HG03520 (cell line): Measurements from ENCODE around the gene KCNAB1.
A peak's percentile ranks its signal among the peaks of the same experiment; 100 is the strongest.
"Not testable (repeated sequence)": the region's sequence is repeated elsewhere in the genome, so short reads cannot be mapped to it uniquely, and the experiment has no call there.

Experiments
- ATAC-seq: cut with Tn5 transposase; IDR thresholded peaks from one replicate; pipeline ENCODE4 v1.9.1; 2021; ENCODE audit warnings: mild to moderate bottlenecking, moderate library complexity; ENCODE audit not compliant: unreplicated experiment

Gene KCNAB1

DNA sequence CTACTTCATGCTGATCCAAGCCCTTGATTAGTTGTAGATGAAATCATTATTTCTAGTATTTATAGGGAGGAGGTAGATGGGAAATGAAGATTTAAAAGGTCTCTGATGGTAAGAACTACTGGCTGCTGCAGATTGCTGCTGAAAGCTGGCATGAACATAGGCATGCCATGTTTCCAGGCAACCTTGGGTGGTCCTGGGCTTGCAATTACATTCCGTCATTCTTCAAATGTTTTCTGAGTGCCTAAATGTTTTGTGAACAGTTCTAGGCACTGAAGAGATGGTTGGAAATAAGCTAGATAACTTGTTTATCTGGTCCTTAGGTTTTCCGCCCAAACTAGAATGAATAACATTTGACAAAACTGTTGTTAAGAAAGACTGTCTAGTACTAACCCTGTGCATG, 95.8 kb downstream of the KCNAB1 start:
- ATAC-seq = no peak

DNA sequence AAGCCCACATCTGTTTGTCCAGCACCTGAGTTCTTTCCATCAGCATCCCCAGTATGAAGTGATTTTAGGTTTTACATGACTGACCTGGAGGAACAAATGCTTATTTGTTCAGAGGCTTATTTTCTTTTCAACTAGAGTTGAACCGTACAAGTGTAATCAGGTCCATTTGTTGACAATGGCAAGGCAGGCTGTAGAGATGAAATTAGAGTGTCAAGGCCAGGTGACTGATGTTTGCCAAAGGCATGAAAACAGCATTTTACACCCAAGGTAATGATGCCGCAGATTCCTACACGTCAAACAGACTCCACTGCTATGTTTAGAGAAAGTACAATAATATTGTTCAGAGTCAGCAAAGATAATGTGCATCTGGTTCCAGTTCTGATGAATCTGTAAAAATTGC, 96.5 kb downstream of the KCNAB1 start:
- no peak for ATAC-seq

DNA sequence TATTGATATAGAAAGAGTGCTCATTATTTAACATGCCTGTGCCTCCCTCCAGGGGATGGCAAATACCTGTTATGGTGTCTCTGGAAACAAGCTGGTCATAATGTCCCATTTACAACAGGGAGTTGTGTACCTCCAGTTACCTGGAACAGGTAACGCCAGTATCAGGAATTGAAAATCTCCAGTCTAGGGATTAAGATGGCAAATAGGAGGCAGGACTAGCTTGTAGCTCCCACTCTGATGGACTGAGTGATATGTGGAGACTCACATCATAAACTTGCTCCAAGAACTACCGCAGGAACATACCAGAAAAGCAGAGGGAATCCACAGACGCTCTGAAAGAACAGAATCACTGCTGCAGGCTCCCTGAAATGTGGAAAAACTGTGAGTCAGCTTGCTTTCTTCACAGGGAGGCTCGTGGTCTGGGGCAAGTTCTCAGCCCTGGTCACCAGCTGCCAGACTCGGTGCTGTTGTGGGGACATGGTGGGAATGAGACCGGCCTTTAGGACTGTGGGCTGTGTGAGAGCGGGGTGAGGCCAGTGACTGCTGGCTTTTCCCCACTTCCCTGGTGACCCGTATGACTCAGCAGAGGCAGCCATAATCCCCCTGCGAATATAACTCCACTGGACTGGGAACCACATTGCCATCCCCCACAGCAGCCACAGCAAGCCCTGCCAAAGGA, 97.4 kb downstream of the KCNAB1 start:
- no peak for ATAC-seq

DNA sequence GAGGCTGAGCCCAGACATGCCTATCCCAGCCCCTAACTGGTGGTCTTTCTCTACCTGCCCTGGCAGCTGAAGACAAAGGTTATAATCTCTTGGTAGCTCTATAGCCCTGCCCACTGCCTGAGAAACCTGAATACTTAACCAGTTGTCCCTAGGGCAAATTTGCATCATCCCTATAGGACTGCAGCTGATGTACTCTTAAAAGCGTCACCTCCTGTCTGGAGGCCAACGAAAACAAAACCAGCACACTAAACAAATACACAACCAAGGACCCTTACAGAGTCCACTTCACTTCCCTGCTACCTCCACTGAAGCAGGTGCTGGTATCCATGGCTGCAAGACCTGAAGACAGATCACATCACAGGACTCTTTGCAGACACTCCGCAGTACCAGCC, 98.0 kb downstream of the KCNAB1 start:
- no peak for ATAC-seq

DNA sequence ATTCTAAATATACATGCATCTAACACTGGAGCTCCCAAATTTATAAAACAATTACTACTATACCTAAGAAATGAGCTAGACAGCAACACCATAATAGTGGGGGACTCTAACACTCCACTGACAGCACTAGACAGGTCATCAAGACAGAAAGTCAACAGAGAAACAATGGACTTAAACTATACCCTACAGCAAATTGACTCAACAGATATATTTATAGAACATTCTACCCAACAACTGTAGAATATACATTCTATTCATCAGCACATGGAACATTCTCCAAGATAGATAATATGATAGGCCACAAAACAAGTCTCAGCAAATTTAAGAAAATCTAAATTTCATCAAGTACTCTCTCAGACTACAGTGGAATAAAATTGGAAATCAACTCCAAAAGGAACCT, 102.0 kb downstream of the KCNAB1 start:
- ATAC-seq = not testable (repeated sequence)

DNA sequence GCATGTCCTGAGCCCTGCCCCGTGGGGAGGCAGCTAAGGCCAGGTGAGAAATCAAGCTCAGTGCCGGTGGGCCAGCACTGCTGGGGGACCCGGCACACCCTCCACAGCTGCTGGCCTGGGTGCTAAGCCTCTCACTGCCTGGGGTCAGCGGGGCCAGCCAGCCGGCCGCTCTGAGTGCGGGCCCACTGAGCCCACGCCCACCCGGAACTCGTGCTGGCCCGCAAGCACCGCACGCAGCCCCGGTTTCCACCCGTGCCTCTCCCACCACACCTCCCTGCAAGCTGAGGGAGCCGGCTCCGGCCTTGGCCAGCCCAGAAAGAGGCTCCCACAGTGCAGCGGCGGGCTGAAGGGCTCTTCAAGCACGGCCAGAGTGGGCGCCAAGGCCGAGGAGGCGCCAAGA, 103.7 kb downstream of the KCNAB1 start:
- not testable (repeated sequence) for ATAC-seq

DNA sequence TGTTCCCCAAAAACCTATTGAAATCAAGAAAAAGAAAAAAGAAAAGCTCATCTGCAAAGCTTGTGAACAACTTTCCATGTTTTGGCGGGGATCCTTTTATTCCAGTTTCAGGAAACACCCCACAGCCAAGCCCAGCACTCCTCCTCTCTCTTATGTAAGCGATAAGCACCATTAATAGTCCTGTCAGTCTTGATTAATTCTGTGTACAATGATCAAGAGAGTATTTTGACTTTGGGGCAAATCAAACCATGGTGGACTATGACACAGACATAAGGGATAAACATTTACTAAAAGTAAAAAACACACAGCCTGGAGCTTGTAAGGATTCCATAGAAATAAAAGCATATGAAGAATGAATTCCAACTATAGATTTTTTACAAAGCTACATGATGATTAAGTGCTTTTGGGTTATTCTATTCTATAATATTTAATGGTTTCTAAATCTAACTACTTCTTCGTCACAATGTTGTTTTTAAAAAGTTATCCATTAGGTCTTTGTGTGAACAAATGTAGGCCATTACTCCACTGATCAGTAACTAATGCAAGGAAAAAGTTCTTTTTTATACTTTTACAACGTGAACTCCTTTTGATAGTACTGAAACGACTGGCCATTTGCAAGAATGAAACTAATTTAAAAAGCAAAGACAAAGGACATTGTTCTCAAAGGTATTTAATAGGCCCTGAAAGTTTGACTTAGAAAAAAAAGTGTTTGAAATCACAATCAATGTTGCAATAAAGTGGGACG, 106.5 kb downstream of the KCNAB1 start:
- ATAC-seq = no peak

DNA sequence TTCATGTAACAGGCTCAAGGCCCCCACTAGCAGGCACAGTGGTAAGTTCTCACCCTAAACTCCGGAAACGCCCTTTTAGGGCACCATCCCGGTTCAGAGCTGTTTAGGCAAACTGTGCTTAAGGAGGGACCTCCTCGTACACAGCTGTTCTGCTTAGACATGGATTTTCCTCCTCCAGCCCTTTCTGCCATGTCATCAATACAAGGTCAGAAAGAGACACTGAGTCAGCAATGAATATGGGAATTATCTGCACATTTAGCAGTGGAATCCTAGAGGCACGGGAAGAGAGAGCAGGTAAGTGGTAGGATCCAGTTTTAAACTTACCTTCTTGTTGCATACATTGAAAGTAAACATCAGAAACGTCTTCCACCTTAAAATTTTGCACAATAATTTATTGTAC, 107.3 kb downstream of the KCNAB1 start:
- ATAC-seq = no peak

DNA sequence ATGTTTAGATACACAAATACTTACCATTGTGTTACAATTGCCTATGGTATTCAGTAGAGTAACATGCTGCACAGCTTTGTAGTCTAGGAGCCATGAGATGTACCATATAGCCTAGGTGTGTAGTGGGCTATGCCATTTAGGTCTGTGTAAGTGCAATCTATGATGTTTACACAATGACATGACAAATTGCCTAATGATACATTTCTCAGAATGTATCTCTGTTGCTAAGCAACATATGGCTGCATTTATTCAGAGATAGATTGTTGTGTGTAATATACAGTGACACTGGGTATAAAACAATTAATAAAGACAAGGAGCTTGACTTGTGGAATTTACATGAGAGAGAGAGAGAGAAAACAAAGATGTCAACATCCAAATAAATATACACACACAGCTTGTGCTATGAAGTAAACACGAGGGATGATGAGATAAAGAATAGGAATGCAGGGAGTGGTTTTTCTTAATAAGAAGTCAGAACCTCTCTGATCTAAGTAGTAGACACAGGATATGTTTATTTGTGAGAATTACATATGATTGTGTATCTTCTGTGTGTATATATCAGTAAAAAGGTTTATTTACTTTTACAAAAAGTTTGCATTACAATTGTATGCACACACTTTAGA, 110.0 kb downstream of the KCNAB1 start:
- no peak for ATAC-seq

DNA sequence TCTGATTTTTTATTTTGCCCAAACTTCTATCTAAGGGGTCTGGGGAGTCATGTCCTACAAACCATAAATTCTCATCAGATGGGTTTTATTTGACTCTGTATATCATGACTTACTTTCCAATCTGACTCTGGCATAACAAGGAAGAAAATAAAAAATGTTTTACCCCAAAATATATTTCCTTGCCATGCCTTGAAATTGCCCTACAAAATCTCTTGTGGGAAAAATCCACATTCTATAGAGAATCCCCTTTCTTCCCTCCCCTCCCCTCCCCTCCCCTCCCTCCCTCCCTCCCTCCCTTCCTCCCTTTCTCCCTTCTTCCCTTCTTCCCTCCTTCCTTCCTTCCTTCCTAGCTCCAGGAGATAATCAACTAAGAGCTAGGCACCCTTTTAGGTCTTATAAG, 110.8 kb downstream of the KCNAB1 start:
- ATAC-seq = not testable (repeated sequence)

DNA sequence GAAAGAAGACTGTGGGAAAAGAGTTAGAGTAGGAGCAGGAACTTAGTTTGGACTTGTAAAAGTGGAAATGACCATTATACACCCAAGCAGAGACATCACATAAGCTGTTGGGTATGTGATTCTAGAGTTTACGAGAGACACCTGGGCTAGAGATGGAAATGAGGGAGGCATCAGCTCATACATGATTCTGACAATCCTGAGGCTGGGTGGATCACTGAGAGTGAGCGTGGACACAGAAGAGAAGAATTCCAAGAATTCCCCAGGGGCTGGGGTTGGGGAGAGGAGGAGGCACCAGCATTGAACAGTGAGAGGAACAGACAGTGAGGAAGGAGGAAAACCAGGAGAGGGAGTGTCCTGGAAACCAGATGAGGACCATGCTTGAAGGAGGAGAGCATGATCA, 113.5 kb downstream of the KCNAB1 start:
- ATAC-seq = no peak

DNA sequence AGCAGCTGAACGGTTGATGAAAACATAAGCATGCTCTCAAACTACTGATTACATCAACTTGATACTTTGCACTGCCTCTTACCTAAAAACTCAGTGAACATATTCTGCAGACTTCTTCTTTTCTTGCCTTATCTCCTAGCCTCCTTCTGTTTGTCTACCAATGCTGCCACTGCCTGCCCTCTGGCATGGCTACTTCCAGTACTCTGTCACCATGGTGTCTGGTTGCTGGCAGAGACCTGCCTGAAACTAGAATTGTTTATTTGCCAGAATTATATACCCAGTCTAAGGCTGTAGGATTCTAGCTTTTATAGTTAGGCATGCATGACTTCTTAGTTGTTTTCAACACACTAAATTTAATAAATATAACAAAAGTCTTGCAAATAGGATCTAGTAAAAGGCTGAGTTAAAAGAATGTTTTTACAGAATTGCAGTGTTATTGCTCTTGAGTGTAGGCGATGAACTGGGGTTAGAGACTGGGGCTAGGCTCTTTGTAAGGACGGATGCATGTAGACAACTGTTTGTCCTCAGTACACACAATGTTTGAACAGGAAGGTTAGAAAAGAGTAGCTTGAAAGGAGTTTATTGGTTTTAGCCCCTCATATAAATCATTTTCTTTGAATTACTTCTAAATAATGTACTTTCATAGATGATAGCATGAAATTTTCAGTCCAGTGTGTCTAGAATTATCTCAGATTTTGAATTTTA, 116.3 kb downstream of the KCNAB1 start:
- no peak for ATAC-seq

DNA sequence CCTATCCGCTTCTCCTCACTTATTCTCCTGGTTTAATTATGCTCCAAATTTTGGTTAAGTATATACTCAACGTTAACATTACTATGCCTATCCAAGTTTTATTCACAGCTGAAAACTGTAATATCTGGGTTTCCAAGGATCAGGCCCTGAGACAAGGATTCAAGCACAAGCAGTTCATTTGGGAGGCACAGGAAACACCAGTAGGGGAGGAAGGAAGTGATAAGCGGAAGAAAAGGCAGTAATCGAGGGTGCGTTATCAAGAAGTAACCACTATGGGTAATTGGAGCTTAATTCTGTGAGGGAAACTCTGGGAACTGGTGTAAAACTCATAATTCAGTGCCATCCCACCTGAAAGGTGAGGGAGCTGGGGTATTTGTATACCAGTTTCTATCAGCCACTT, 120.3 kb downstream of the KCNAB1 start:
- ATAC-seq = no peak

DNA sequence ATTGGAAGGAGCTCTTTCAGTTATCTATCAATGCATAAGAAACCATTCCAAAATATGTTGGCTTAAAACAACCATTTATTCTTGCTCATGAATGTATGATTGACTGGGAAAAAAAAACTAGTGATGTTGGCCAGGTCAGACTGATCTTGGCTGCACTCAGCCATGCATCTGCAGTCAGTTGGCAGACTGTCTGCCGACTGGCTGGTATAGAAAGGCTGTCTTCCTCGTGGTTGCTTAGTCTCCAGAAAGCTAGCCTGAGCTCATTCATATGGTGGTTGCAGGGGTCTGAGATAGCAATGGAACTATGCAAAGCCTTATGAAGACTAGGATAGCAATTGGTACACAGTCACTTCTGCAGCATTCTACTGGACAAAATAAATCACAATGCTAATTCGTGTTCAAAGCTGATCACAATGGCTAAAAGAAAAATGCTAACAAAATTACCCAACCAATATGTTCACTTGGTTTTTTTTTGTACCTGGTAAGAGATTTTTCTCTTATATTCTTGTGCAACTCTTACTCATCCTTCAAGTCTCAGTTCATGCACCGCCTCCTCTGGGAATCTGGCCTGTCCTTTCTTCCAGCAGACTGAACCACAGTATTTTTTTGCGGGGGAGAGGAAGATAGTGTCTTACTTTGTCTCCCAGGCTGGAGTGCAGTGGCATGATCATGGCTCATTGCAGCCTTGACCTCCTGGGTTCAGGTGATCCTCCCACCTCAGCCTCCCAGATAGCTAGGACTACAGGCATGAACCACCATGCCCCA, 126.8 kb downstream of the KCNAB1 start:
- no peak for ATAC-seq

DNA sequence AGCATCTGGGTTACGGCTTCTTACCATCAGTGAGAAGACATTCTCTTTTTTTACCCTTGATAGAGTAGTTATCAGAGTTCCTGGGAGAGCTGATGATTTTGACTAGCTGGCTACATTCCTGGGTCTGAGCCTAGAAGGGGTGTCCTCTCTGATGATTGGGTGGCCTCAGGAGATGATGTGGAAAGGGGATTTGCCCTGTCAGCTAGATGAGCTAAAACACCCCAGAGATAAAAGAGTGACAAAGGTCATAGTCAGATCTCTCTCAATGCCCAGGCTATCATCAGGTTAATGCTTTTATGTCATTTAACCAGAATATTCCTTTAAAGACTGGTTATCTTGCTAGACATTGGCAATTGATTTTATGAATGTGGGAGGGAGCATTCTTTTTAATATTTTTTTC, 130.2 kb downstream of the KCNAB1 start:
- ATAC-seq = no peak

DNA sequence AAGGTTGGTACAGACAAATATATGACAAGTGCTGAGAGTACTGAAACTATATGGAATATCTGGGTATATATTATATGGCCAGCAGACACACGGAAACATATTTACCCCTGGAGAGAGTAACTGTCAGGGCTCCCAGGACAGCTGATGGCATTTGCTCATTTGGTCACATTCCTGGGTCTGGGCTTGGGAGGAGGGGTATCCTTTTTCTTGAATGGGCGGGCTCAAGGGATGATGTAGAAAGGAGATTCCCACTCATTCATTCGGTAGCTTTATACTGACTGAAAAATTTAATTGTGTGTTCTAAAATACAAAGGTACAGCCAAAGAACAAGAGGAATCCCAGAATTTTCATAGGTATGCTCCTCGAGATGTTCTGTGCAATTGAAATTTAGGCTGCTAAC, 131.0 kb downstream of the KCNAB1 start:
- ATAC-seq = no peak

DNA sequence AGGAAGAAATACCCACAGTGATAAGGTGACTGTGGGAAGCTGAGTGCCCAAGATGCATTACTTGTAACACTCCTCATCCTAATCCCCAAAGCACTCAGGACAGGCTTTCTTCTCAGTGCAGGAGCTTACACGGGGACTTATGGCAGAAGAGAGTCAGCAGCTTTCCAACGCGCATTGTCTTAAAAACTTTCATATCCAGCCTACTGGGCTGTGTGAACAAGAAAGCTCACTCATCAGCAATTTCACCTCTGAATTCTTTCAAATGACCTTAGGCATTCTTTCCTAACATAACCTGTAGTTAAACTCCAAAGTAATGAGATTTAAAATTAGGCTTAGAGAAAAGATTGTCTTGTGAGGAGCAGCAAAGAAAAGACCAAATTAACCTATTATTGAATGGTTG, 132.3 kb downstream of the KCNAB1 start:
- no peak for ATAC-seq

DNA sequence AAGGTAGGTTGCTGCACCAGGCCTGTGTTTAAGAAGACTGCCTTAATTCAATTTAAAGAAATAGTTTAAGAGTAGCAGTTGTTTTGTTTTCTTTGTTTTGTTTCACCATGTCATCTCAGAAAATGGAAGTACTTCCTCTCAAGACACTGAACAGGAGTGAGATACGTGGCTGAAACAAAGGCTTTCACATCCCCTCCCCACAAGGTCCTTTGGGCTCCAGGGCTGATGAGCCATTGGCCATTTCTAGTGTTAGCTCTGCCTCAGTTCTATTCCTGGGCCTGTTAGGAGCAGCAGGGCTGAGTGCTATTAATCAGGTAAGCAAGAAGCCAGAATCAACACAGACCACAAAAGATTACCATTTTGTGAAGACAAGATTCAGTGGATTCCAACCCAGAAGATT, 132.8 kb downstream of the KCNAB1 start:
- peak; percentile 76 for ATAC-seq

DNA sequence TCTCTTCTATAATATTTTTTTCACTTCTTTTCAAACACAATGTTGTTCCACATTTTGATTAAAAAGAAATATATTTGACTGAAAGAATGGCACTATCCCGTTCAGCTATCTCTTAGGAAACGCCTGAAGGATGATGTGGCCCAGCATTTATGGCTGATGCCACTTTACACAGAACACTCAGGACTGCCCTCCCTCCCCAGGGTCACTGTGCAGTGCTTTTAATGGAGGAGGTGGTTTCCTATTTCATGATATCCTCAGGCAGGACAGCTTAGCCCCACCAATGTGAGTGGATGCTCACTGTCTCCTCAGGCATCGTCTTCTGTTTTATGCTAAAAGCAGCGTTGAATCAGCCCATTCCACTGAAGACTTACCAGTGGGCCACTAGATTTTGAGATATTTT, 135.9 kb downstream of the KCNAB1 start:
- ATAC-seq = no peak

DNA sequence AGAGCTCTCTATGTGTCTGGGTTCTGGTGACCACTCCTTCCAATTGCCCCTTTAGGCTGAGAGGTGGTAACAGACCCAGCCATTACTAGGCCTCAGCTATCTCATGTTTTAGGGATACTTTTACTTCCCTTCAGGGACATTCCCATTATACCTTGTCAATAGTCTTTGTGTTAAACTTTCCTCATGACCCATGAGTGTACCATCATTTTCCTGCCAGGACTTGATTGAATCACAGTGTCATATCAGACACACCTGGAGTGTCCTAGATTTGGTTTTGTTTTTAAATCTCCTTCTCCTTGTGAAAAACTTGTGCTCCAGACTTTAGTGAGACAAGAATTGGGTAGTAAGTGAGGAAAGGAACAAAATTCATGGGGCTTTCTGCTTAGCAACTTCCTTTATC, 136.6 kb downstream of the KCNAB1 start:
- ATAC-seq = no peak

DNA sequence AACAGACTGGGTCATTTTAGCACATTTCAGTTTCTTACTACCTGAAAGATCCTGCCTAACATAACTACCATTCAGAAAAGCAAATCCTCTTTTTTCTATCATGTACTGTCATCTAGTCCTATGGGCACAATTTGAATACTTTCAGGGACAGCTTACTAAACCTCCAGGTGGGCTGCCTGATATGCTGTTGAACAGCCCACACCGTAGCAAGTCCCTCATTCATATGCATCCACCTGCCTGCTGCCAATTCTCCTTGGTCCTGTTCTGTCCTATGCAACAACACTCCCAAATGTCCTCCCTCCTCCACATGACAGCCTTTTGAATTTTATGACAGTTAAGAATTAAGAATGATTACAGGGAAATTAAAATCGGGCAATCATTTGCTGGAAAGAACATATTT, 137.9 kb downstream of the KCNAB1 start:
- no peak for ATAC-seq
